B cell (primary cell): ENCODE measurements around the gene PCNX3.

Experiments
- EZH2 ChIP-seq: IDR thresholded peaks from 2 replicates; pipeline ENCODE4 v1.6.1; 2012; ENCODE audit warnings: borderline replicate concordance, low read depth, mild to moderate bottlenecking, moderate library complexity, low read length; ENCODE audit not compliant: insufficient read depth, poor library complexity, severe bottlenecking
- TF ChIP-seq, protein P1 (sequence below): fragments of 200-600 bp; IDR thresholded peaks from one replicate; pipeline ENCODE4 v1.8.0; 2022; ENCODE audit warnings: antibody characterized with exemption, mild to moderate bottlenecking

DNA sequence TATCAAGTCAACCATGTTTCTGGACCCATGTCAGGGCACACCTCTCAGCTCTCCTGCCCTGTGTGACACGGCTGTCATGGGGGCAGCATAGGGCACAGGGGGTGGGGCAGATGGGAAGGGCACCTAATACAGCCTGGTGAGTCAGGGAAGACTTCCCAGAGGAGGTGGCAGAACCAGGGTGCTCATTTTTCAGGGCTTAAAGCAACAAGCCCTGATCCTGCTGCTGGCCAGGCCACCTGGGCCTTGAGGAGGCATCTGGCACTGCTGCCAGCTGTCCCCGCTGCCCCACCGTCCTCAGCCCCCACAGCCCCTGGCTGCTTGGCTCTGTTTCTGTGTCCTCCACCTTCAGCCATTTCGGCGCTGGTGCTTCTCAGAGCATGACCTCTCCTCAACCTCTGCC is 5.9 kb upstream of the PCNX3 start:
- TF ChIP-seq, protein P1, sequence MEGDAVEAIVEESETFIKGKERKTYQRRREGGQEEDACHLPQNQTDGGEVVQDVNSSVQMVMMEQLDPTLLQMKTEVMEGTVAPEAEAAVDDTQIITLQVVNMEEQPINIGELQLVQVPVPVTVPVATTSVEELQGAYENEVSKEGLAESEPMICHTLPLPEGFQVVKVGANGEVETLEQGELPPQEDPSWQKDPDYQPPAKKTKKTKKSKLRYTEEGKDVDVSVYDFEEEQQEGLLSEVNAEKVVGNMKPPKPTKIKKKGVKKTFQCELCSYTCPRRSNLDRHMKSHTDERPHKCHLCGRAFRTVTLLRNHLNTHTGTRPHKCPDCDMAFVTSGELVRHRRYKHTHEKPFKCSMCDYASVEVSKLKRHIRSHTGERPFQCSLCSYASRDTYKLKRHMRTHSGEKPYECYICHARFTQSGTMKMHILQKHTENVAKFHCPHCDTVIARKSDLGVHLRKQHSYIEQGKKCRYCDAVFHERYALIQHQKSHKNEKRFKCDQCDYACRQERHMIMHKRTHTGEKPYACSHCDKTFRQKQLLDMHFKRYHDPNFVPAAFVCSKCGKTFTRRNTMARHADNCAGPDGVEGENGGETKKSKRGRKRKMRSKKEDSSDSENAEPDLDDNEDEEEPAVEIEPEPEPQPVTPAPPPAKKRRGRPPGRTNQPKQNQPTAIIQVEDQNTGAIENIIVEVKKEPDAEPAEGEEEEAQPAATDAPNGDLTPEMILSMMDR: no peak
- no peak for TF ChIP-seq EZH2
